Naive thymus-derived CD4-positive, alpha-beta T cell (primary cell): ENCODE results near the gene PLAGL2. TPM values are rescaled to one million over a fixed set of nuclear protein-coding genes. Genes with fewer than 3 reads are reported as not detected.

ENCODE experiments used
- ATAC-seq: fragments of 150-1000 bp; cut with Tn5 transposase; 2 replicates; pipeline ENCODE4 v1.10.0; 2021; ENCODE audit warnings: mild to moderate bottlenecking, moderate library complexity
- CTCF ChIA-PET: fragments of 350-600 bp; sonication (Branson Sonifier 250); formaldehyde crosslinking; loops from one replicate; lab custom pipeline; 2021; ENCODE audit warnings: antibody characterized with exemption; lab: Charles Lee
- POLR2A ChIA-PET: fragments of 350-600 bp; sonication (Branson Sonifier 250); formaldehyde crosslinking; loops from one replicate; lab custom pipeline; 2021; ENCODE audit warnings: antibody characterized with exemption, inconsistent platforms; lab: Charles Lee
- DNase-seq, 9 donors: peaks; one replicate each; pipeline versions ENCODE4 v3.0.0 to v3.0.0-alpha.2; 2020 to 2022; ENCODE audit warnings: mixed read lengths in 1 of 9
- H3K27ac ChIP-seq: one replicate; pipeline ENCODE4 v1.7.0; 2013; ENCODE audit warnings: mild to moderate bottlenecking, low read depth, low read length, moderate library complexity
- H3K27me3 ChIP-seq, 2 donors: one replicate each; pipeline ENCODE4 v1.7.0; 2013; ENCODE audit warnings: low read length in 2 of 2, mild to moderate bottlenecking in 2 of 2, moderate library complexity in 2 of 2; ENCODE audit not compliant: control insufficient read depth in 2 of 2, insufficient read depth in 2 of 2
- H3K36me3 ChIP-seq, 3 experiments: 1 replicate in 2 of 3; 2 replicates in 1 of 3; pipeline ENCODE4 v1.7.0; 2013; ENCODE audit warnings: low read length in 3 of 3, mild to moderate bottlenecking in 3 of 3, moderate library complexity in 1 of 3; ENCODE audit not compliant: insufficient read depth in 3 of 3, control insufficient read depth in 2 of 3
- H3K4me1 ChIP-seq, 2 donors: one replicate each; pipeline ENCODE4 v1.7.0; 2013; ENCODE audit warnings: low read length in 2 of 2, mild to moderate bottlenecking in 2 of 2, moderate library complexity in 1 of 2; ENCODE audit not compliant: control insufficient read depth in 2 of 2, insufficient read depth in 2 of 2
- H3K4me3 ChIP-seq: 2 replicates; pipeline ENCODE4 v1.7.0; 2013; ENCODE audit warnings: mild to moderate bottlenecking, low read length
- H3K9me3 ChIP-seq, 3 experiments: 1 replicate in 2 of 3; 2 replicates in 1 of 3; pipeline ENCODE4 v1.7.0; 2013; ENCODE audit warnings: low read length in 3 of 3; ENCODE audit not compliant: control insufficient read depth in 2 of 3
- H3K27ac Mint-ChIP-seq, 9 donors: one replicate each; pipeline ENCODE4 v1.8.0; 2020 to 2022; ENCODE audit warnings: mixed read lengths in 9 of 9, mild to moderate bottlenecking in 8 of 9, moderate library complexity in 5 of 9, inconsistent platforms in 2 of 9
- H3K27me3 Mint-ChIP-seq, 5 donors: one replicate each; pipeline ENCODE4 v1.8.0; 2021 to 2022; ENCODE audit warnings: mixed read lengths in 5 of 5, mild to moderate bottlenecking in 1 of 5
- H3K36me3 Mint-ChIP-seq, 5 donors: one replicate each; pipeline ENCODE4 v1.8.0; 2020 to 2022; ENCODE audit warnings: mixed read lengths in 5 of 5, mild to moderate bottlenecking in 3 of 5, inconsistent platforms in 1 of 5
- H3K4me1 Mint-ChIP-seq, 7 donors: one replicate each; pipeline ENCODE4 v1.8.0; 2020 to 2022; ENCODE audit warnings: mixed read lengths in 7 of 7, mild to moderate bottlenecking in 3 of 7, inconsistent platforms in 1 of 7
- H3K4me3 Mint-ChIP-seq, 10 donors: one replicate each; pipeline ENCODE4 v1.8.0; 2020 to 2022; ENCODE audit warnings: mild to moderate bottlenecking in 10 of 10, mixed read lengths in 10 of 10, moderate library complexity in 6 of 10, inconsistent platforms in 2 of 10
- H3K9me3 Mint-ChIP-seq, 11 donors: one replicate each; pipeline ENCODE4 v1.8.0; 2020 to 2022; ENCODE audit warnings: mixed read lengths in 11 of 11, mild to moderate bottlenecking in 4 of 11, inconsistent platforms in 1 of 11, moderate library complexity in 1 of 11
- intact Hi-C, 2 donors: fragments of 100-400 bp; cut with micrococcal nuclease; formaldehyde crosslinking; loops; one replicate each; pipeline ENCODE4 v1.15.1; 2023
- polyA plus RNA-seq, 2 donors: library from polyadenylated mRNA; unstranded; fragments of 300-500 nt; fragmentation: Illumina TruSeq; gene quantifications; one replicate each; pipeline ENCODE4 v1.2.3, GENCODE V29; 2021
- total RNA-seq, 6 experiments: library from RNA in 5 of 6; stranded (reverse) in 5 of 6; gene quantifications; 1 replicate in 5 of 6; 2 replicates in 1 of 6; pipeline ENCODE4 v1.2.3 and lab custom pipeline; 2021 to 2026

The PLAGL2 gene
- total and polyA plus RNA-seq, 7 experiments from 2014 or later: 3.1 to 30.1 (median 16.4) TPM

GRCh38 chr20:32215147-32215546 lies 7.6 kb upstream of the PLAGL2 start:
- ChIA-PET CTCF (no interaction called here), POLR2A (no interaction called here)
- H3K4me1 Mint-ChIP-seq: peaks cover 15 to 28% (median 18%) of the 10 kb centered on the region in 7 donors
- no peak overlapping the region for H3K27ac Mint-ChIP-seq
- H3K4me3 ChIP-seq: no peak overlapping the region
- no peak overlapping the region for H3K27ac ChIP-seq
- no peaks in the 10 kb centered on the region for H3K27me3 Mint-ChIP-seq
- intact Hi-C loops: no loop called here
- H3K4me3 Mint-ChIP-seq: no peak overlapping the region
- DNase-seq (no peak), ATAC-seq (no peak)
- no peaks in the 10 kb centered on the region for H3K27me3 ChIP-seq
- H3K9me3 ChIP-seq: no peaks in the 10 kb centered on the region
- peaks cover 5 to 59% (median 20%) of the 10 kb centered on the region in 5 donors for H3K36me3 Mint-ChIP-seq
- H3K4me1 ChIP-seq: no peaks in the 10 kb centered on the region
- no peaks in the 10 kb centered on the region for H3K9me3 Mint-ChIP-seq
- H3K36me3 ChIP-seq: peaks cover 16 to 68% (median 16%) of the 10 kb centered on the region in 3 experiments

GRCh38 chr20:32213870-32214269 lies 6.3 kb upstream of the PLAGL2 start:
- Mint-ChIP-seq H3K36me3 (peaks cover 4 to 49% (median 16%) of the 10 kb centered on the region in 5 donors), H3K27ac (no peak overlapping the region), H3K9me3 (no peaks in the 10 kb centered on the region), H3K4me1 (peaks cover 23 to 32% (median 29%) of the 10 kb centered on the region in 7 donors), H3K27me3 (no peaks in the 10 kb centered on the region), H3K4me3 (no peak overlapping the region)
- Histone ChIP-seq H3K27me3 (no peaks in the 10 kb centered on the region), H3K9me3 (no peaks in the 10 kb centered on the region), H3K4me3 (no peak overlapping the region), H3K4me1 (no peaks in the 10 kb centered on the region), H3K36me3 (peaks cover 16 to 64% (median 16%) of the 10 kb centered on the region in 3 experiments), H3K27ac (no peak overlapping the region)
- POLR2A ChIA-PET: interaction anchor here (0.6 kb wide), 2 partner anchors 28 to 293 kb away, joined by 4 to 6 read pairs; no protein-coding TSS in a partner anchor
- no peak for DNase-seq
- CTCF ChIA-PET: interaction anchor here (0.6 kb wide), 1 partner anchor 52 kb away, joined by 3 read pairs; no protein-coding TSS in a partner anchor
- ATAC-seq: no peak
- intact Hi-C loops: no loop called here

- intact Hi-C loops: loop anchor here in 1 of 2 donors (10.0 kb wide), 1 partner anchor 525 kb away; no protein-coding TSS in a partner anchor
- POLR2A ChIA-PET: interaction anchor here (1.0 kb wide), 1 partner anchor 143 kb away, joined by 4 read pairs; no protein-coding TSS in a partner anchor
- H3K4me1 Mint-ChIP-seq: peaks cover 49 to 62% (median 55%) of the 10 kb centered on the region in 7 donors
- peaks cover 0 to 2% (median 0%) of the 10 kb centered on the region in 11 donors for H3K9me3 Mint-ChIP-seq
- Histone ChIP-seq H3K4me1 (peaks cover 17 to 25% of the 10 kb centered on the region in 2 donors), H3K9me3 (no peaks in the 10 kb centered on the region), H3K27me3 (no peaks in the 10 kb centered on the region), H3K36me3 (peaks cover 6 to 34% (median 8%) of the 10 kb centered on the region in 3 experiments), H3K4me3 (no peak overlapping the region), H3K27ac (no peak overlapping the region)
- no peaks in the 10 kb centered on the region for H3K27me3 Mint-ChIP-seq
- CTCF ChIA-PET: interaction anchor here (1.1 kb wide), 1 partner anchor 24 kb away, joined by 3 read pairs; no protein-coding TSS in a partner anchor
- peaks cover 3 to 14% (median 10%) of the 10 kb centered on the region in 5 donors for H3K36me3 Mint-ChIP-seq
- peak overlapping the region in 9 of 10 donors; percentile 7 to 100 (median 40) for H3K4me3 Mint-ChIP-seq
- DNase-seq: no peak
- ATAC-seq: no peak
- peak overlapping the region in 7 of 9 donors; percentile 32 to 95 (median 71) for H3K27ac Mint-ChIP-seq
Measured at GRCh38 chr20:32209850-32210605, 2.5 kb upstream of the PLAGL2 start.

GRCh38 chr20:32208499-32209154 lies 1.1 kb upstream of the PLAGL2 start:
- ChIA-PET CTCF (interaction anchor here (1.1 kb wide), 1 partner anchor 25 kb away, joined by 3 read pairs; no protein-coding TSS in a partner anchor), POLR2A (no interaction called here)
- intact Hi-C loops: loop anchor here in 1 of 2 donors (10.0 kb wide), 1 partner anchor 526 kb away; no protein-coding TSS in a partner anchor
- H3K27me3 Mint-ChIP-seq: no peaks in the 10 kb centered on the region
- peaks cover 0 to 2% (median 0%) of the 10 kb centered on the region in 11 donors for H3K9me3 Mint-ChIP-seq
- H3K27ac Mint-ChIP-seq: peak overlapping the region; percentile 56 to 95 (median 84)
- Histone ChIP-seq H3K27me3 (no peaks in the 10 kb centered on the region), H3K27ac (peak overlapping the region; percentile 91), H3K4me1 (peaks cover 23 to 31% of the 10 kb centered on the region in 2 donors), H3K4me3 (peak overlapping the region; percentile 94), H3K9me3 (no peaks in the 10 kb centered on the region), H3K36me3 (peaks cover 0 to 24% (median 8%) of the 10 kb centered on the region in 3 experiments)
- peaks cover 61 to 76% (median 69%) of the 10 kb centered on the region in 7 donors for H3K4me1 Mint-ChIP-seq
- no peak for DNase-seq
- ATAC-seq: no peak
- peak overlapping the region; percentile 85 to 100 (median 88) for H3K4me3 Mint-ChIP-seq
- peaks cover 3 to 14% (median 10%) of the 10 kb centered on the region in 5 donors for H3K36me3 Mint-ChIP-seq

- H3K36me3 ChIP-seq: peaks cover 3 to 22% (median 3%) of the 10 kb centered on the region in 3 experiments
- Mint-ChIP-seq H3K36me3 (peaks cover 3 to 13% (median 6%) of the 10 kb centered on the region in 5 donors), H3K4me1 (peaks cover 72 to 91% (median 85%) of the 10 kb centered on the region in 7 donors), H3K27me3 (no peaks in the 10 kb centered on the region), H3K9me3 (peaks cover 0 to 2% (median 0%) of the 10 kb centered on the region in 11 donors), H3K27ac (peak overlapping the region; percentile 89 to 95 (median 92)), H3K4me3 (peak overlapping the region; percentile 90 to 100 (median 96))
- peak overlapping the region; percentile 94 for H3K4me3 ChIP-seq
- intact Hi-C loops: loop anchor here (1.0 to 10.0 kb wide), 12 partner anchors 18 to 528 kb away; partner anchors contain the start of genes ASXL1 (in 2 of the 2), KIF3B (in 2 of the 2), PDRG1 (in 1 of the 2) and TM9SF4 (in 1 of the 2)
- no peaks in the 10 kb centered on the region for H3K27me3 ChIP-seq
- H3K9me3 ChIP-seq: no peaks in the 10 kb centered on the region
- ChIA-PET POLR2A (no interaction called here), CTCF (no interaction called here)
- peak; percentile 1 for ATAC-seq
- DNase-seq: peak in 2 of 9 donors; percentile 7 to 17
- H3K27ac ChIP-seq: peak overlapping the region; percentile 91
- H3K4me1 ChIP-seq: peaks cover 29 to 35% of the 10 kb centered on the region in 2 donors
Measured at GRCh38 chr20:32206760-32207625, 550 bp downstream of the PLAGL2 start.
